Measurements from ENCODE around the gene SERPINA12.

The SERPINA12 gene

GRCh38 chr14:94467728-94468520 is 41.3 kb downstream of the SERPINA12 start:
- Histone ChIP-seq H3K36me3 (ENCODE audit: insufficient read depth) (no peaks in the 10 kb centered on the region), H3K4me2 (no peak overlapping the region), H2AFZ (ENCODE audit: low read depth) (no peak overlapping the region), H3K4me1 (ENCODE audit: low read depth, poor library complexity, severe bottlenecking) (no peaks in the 10 kb centered on the region), H3K4me3 (IDR thresholded peaks at IDR 0.05; ENCODE audit: insufficient read depth, low read depth, low read length) (no peak overlapping the region), H3K27ac (no peak overlapping the region), H4K20me1 (ENCODE audit: insufficient read depth) (no peaks in the 10 kb centered on the region), H3K9ac (no peak overlapping the region), H3K79me2 (ENCODE audit: insufficient read depth, low read depth) (no peaks in the 10 kb centered on the region), H3K27me3 (ENCODE audit: insufficient read depth, low read depth) (no peaks in the 10 kb centered on the region)
- no peak for TF ChIP-seq CTCF (conservative IDR thresholded peaks at IDR 0.05; ENCODE audit: low read depth, low read length)

GRCh38 chr14:94466706-94467370 is 42.4 kb downstream of the SERPINA12 start:
- no peaks in the 10 kb centered on the region for H3K36me3 ChIP-seq (ENCODE audit: insufficient read depth)
- no peak overlapping the region for H2AFZ ChIP-seq (ENCODE audit: low read depth)
- H3K79me2 ChIP-seq (ENCODE audit: insufficient read depth, low read depth), result no peaks in the 10 kb centered on the region
- H3K27me3 ChIP-seq (ENCODE audit: insufficient read depth, low read depth), result no peaks in the 10 kb centered on the region
- H4K20me1 ChIP-seq (ENCODE audit: insufficient read depth), result no peaks in the 10 kb centered on the region
- H3K4me1 ChIP-seq (ENCODE audit: low read depth, poor library complexity, severe bottlenecking), result no peaks in the 10 kb centered on the region
- no peak overlapping the region for H3K9ac ChIP-seq
- no peak overlapping the region for H3K4me2 ChIP-seq
- TF ChIP-seq CTCF (conservative IDR thresholded peaks at IDR 0.05; ENCODE audit: low read depth, low read length), result no peak
- H3K27ac ChIP-seq, result no peak overlapping the region
- H3K4me3 ChIP-seq (IDR thresholded peaks at IDR 0.05; ENCODE audit: insufficient read depth, low read depth, low read length), result no peak overlapping the region

- no peaks in the 10 kb centered on the region for H4K20me1 ChIP-seq (ENCODE audit: insufficient read depth)
- no peak for TF ChIP-seq CTCF (conservative IDR thresholded peaks at IDR 0.05; ENCODE audit: low read depth, low read length)
- no peaks in the 10 kb centered on the region for H3K27me3 ChIP-seq (ENCODE audit: insufficient read depth, low read depth)
- no peaks in the 10 kb centered on the region for H3K79me2 ChIP-seq (ENCODE audit: insufficient read depth, low read depth)
- no peak overlapping the region for H3K4me2 ChIP-seq
- H3K4me1 ChIP-seq (ENCODE audit: low read depth, poor library complexity, severe bottlenecking), result no peaks in the 10 kb centered on the region
- no peaks in the 10 kb centered on the region for H3K36me3 ChIP-seq (ENCODE audit: insufficient read depth)
- H3K4me3 ChIP-seq (IDR thresholded peaks at IDR 0.05; ENCODE audit: insufficient read depth, low read depth, low read length), result no peak overlapping the region
- no peak overlapping the region for H2AFZ ChIP-seq (ENCODE audit: low read depth)
- no peak overlapping the region for H3K27ac ChIP-seq
- H3K9ac ChIP-seq, result no peak overlapping the region
Measured at GRCh38 chr14:94465042-94465441, 44.2 kb downstream of the SERPINA12 start.

- Histone ChIP-seq H3K27ac (no peak overlapping the region), H3K36me3 (ENCODE audit: insufficient read depth) (no peaks in the 10 kb centered on the region), H3K4me1 (ENCODE audit: low read depth, poor library complexity, severe bottlenecking) (no peaks in the 10 kb centered on the region), H3K79me2 (ENCODE audit: insufficient read depth, low read depth) (no peaks in the 10 kb centered on the region), H3K27me3 (ENCODE audit: insufficient read depth, low read depth) (no peaks in the 10 kb centered on the region), H3K9ac (no peak overlapping the region), H4K20me1 (ENCODE audit: insufficient read depth) (no peaks in the 10 kb centered on the region), H2AFZ (ENCODE audit: low read depth) (no peak overlapping the region), H3K4me3 (IDR thresholded peaks at IDR 0.05; ENCODE audit: insufficient read depth, low read depth, low read length) (no peak overlapping the region), H3K4me2 (no peak overlapping the region)
- no peak for TF ChIP-seq CTCF (conservative IDR thresholded peaks at IDR 0.05; ENCODE audit: low read depth, low read length)
Measured at GRCh38 chr14:94464290-94464689, 45.0 kb downstream of the SERPINA12 start.

Measured in KMS-11 (cell line).